ENCODE measurements around the gene SULF2.

The SULF2 gene

DNA sequence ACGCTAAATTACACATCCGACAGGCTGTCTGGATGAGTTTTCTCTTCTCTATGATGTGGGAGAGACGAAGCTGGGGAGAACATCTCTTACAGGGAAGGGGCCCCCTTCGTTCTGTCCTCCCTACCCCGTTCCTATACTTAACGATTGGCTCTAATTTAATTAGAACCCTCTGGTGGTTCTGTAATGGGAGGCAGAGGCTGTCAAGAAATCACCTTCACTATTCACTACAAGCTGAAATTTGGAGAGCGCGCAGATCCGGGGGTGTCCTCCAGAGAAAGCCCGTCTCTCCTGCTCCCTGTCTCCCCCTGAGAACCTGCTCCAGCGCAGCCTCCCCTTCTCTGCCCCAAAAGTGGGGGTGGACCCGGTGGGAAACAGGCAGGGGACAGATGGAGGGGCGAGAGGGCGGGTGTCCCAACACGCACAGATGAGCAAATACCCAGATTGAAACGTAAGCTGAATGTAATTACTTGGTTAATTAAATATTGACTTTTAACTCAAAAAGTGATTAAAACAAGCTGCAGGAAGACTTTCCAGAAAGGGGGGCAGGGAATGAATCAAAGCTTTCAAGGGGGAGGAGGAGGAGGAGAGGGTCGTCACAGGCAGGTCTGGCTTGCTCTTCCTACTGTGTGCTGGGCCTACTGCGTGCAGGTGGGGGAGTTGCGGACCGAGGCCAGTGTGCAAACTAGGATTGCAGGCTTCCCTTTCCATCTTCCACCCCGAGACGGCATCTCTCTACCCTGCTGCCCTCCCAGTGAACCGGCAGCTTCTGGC, 1.3 kb downstream of the SULF2 start:
- DNase-seq (ENCODE audit: low read depth) = no peak

DNA sequence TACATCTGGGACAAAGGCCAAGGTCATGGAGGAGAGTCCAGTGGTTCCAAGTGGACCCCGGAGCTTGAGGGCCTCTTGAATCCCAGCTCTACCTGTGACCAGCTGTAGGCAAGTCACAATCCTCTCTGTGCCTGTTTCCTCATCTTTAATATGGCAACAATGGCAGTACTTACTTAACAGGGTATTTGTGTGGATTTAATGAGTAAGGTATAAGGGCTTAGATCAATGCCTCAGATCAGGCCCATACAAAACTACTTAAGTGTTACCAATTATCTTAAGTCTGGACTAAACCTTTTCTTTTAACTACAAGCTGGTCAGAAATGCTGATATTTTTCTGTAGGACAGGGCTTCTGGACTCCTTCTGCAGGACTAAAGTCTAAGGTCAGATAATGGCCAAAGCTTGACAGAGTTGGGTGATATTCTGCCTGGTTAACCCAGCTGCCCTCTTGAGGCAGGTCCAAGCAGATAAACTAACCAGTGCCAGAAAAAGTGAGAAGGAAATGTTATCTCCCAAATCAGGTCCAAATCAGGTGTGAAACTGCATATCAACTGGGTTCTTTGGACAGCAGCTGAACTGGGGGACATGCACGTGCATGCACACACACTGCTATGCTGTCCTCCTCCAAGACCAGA, 2.2 kb downstream of the SULF2 start:
- no peak for DNase-seq (ENCODE audit: low read depth)

GRCh38 chr20:47782076-47782475, 3.2 kb downstream of the SULF2 start:
- no peak for DNase-seq (ENCODE audit: low read depth)

GRCh38 chr20:47781632-47782031, 3.6 kb downstream of the SULF2 start:
- no peak for DNase-seq (ENCODE audit: low read depth)

DNA sequence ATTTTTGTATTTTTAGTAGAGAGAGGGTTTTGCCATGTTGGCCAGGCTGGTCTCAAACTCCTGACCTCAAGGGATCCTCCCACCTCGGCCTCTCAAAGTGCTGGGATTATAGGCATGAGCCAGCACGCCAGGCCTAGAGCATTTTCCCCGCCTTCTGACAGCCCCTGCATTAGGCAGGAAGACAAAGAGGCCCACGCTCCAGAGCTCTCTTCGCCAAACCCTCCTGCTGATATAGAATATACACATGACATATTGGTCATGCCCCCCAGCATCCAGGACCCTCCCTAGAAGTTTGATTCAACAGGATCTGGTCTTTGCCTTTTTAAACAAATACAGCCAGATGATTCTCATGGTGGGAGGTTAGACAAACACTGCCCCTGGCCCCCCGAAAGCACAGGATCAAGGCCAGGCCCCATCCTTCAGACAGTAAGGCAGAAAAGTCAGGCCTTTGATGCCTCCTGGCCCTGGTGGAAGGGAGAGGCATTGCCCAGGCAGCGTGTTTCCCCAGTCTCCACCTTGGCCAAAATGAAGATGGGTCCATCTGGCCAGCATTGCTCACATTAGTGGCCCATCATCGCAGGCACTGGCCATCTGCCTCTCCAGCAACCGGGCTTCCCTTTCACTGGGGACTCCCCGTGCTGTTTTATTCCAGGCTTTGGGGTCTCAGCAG, 4.4 kb downstream of the SULF2 start:
- no peak for DNase-seq (ENCODE audit: low read depth)

- no peak for DNase-seq (ENCODE audit: low read depth)
Observed at GRCh38 chr20:47778398-47779354, 6.6 kb downstream of the SULF2 start.

DNA sequence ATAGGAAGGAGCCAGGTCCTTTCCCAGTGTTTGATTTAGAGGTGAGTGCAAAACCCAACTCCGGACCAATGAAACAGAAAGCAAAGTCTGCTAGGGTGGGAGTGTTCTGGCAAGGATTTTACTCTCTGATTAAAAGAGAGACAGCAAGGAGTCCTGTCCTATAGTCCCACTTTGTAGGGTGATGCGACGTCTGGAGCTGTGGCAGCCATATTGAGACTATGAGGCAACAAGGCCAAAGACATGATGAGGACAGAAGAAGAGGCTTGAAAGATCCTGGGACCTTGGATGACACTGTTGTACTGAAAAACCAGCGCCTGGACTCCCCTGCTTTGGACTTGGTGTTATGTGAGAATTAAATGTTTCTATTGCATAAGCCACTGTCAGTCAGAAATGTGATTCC, 8.1 kb downstream of the SULF2 start:
- DNase-seq (ENCODE audit: low read depth) = no peak

DNA sequence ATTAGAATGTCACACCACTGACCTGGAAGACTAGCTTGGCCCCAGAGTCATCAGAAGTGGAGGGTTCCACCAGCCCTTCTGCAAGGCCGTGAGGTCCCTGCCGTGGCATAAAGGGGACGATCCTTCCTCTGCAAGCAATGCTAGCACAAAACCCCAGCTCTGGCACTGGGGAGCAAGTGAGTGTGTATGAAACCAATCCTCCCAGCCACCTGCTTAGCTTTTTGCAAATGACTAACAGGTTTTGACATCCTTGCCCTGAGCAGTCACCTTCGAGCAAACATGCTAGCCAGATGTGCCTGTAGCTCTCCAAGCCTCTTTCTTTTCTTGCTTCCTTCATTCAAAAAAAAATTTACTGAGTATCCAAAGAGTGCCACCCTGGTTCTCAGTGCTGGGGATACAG, 8.6 kb downstream of the SULF2 start:
- DNase-seq (ENCODE audit: low read depth) = no peak

GRCh38 chr20:47775841-47776240, 9.4 kb downstream of the SULF2 start:
- DNase-seq (ENCODE audit: low read depth) = no peak

- no peak for DNase-seq (ENCODE audit: low read depth)
Observed at GRCh38 chr20:47775039-47775438, 10.2 kb downstream of the SULF2 start.

DNA sequence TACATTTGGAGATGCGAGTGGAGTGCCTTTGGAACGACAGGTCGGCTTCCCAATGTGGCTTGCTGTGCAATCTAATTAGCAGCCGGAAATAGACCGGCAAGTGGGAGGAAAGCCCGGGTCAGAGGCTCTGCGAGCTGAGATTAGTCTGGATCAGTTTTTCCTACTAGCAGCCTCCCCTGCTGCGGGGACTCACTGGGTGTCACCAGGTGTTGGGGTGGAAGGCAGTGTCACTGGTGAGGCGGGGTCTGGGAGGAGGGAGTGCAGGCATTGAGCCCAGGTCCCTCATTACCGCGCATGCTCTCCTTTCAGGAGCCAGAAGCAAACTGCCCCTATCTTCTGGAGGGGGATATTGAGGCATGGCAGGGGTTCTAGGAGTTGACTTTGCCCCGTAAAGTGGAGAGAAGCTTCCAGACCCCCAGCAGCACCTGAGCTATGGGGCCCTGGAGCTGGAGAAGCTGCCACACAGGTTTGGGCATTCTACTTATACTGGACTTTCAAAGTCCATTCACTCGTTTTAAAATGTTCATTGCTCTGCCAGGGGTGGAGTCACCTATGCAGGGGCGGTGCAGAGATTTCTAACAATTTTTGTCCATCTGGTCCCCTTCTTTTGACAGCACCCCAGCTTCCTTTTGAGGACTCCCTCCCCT, 11.0 kb downstream of the SULF2 start:
- DNase-seq (ENCODE audit: low read depth) = no peak

GRCh38 chr20:47773371-47773786, 11.9 kb downstream of the SULF2 start:
- no peak for DNase-seq (ENCODE audit: low read depth)

- no peak for DNase-seq (ENCODE audit: low read depth)
Observed at GRCh38 chr20:47770935-47771334, 14.3 kb downstream of the SULF2 start.

GRCh38 chr20:47768016-47768824, 17.1 kb downstream of the SULF2 start:
- no peak for DNase-seq (ENCODE audit: low read depth)

DNA sequence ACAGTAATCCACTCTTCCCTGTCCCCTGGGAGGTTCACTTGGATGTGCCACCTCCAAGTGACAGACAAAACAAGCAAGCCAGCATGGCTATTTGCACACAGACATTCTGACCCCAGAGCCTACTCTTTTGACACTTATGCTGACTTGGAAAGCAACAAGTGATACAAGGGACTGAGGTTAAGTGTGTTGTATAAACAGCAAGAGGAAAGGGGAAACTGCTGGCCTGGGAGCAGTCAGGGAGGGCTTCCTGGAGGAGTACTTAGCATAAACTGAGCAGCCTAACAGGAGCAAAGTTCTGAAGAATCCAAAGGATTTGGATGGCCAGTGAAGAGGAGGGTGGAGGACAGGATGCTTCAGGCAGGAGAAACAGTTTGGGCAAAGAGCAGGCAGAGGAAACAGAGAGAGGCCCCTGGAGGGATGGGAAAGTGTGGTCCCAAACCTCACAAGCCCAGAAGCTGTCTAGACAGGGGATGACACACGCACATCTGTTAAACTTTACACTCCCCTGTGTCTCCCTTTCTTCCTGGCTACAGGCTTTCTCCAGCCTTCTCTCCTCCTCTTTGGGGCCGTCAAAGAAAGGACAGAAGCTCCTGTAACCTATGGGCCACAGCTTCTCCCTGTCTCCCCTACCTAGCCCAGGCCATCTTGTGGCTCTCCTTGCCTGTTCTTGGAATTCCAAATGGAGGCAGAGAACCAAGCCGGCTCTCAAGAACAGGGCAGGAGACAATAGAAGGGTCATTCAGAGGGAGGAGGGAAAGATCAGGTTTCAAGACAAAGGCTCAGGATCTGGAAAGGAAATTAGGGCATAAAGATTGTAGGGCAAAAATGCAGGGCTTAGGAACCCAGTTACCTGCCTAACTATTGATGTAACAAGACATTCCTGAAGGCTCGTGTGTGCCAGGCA, 19.3 kb downstream of the SULF2 start:
- DNase-seq (ENCODE audit: low read depth) = no peak

GRCh38 chr20:47765271-47765670, 20.0 kb downstream of the SULF2 start:
- no peak for DNase-seq (ENCODE audit: low read depth)

- DNase-seq (ENCODE audit: low read depth) = no peak
Observed at GRCh38 chr20:47764154-47764733, 21.0 kb downstream of the SULF2 start.

- no peak for DNase-seq (ENCODE audit: low read depth)
Observed at GRCh38 chr20:47762699-47763268, 22.5 kb downstream of the SULF2 start.

DNA sequence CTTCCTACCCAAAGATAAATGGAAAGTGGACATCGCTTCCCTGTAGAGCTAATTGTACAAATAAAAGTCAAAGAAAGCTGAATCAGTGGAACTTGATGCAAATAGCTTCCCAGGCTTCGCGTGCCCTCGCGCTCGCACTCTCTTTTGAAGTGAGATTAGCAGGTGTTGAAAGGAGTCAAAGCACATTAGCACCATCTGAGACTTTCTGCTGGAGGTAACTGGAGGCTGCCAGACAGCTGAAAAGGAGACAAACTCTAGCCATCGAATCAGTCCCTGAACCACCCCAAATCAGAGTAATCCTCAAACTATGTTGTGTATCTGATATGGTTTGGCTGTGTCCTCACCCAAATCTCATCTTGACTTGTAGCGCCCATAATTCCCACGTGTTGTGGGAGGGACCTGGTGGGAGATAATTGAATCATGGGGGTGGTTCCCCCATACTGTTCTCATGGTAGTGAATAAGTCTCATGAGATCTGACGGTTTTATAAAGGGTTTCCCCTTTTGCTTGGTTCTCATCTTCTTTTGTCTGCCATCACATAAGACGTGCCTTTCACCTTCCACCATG, 23.7 kb downstream of the SULF2 start:
- DNase-seq (ENCODE audit: low read depth) = no peak

All from T-helper 22 cell (primary cell).